Mesenchymal stem cell (in vitro differentiated cells and primary cell): Measurements from ENCODE around the gene CSK.

Experiments
- DNase-seq: peaks from one replicate; pipeline ENCODE4 v3.0.0-alpha.2; 2013
- H2AFZ ChIP-seq: one replicate; pipeline ENCODE4 v1.6.1; 2013; ENCODE audit warnings: low read depth, mild to moderate bottlenecking, control low read depth, inconsistent platforms, low read length, moderate library complexity
- H2AK5ac ChIP-seq: 2 replicates; pipeline ENCODE4 v1.6.1; 2013; ENCODE audit warnings: low read length, moderate library complexity, mild to moderate bottlenecking, inconsistent platforms; ENCODE audit not compliant: severe bottlenecking
- H2BK120ac ChIP-seq: one replicate; pipeline ENCODE4 v1.6.1; 2013; ENCODE audit warnings: low read depth, mild to moderate bottlenecking, inconsistent platforms, low read length, moderate library complexity
- H2BK12ac ChIP-seq, 2 experiments: one replicate each; pipeline ENCODE4 v1.6.1; 2013; ENCODE audit warnings: inconsistent platforms in 2 of 2, low read length in 2 of 2, mild to moderate bottlenecking in 2 of 2, moderate library complexity in 2 of 2, control low read depth in 1 of 2
- H2BK15ac ChIP-seq: one replicate; pipeline ENCODE4 v1.6.1; 2013; ENCODE audit warnings: mild to moderate bottlenecking, low read depth, inconsistent platforms; ENCODE audit not compliant: poor library complexity, severe bottlenecking
- H2BK5ac ChIP-seq: 2 replicates; pipeline ENCODE4 v1.6.1; 2013; ENCODE audit warnings: low read depth, mild to moderate bottlenecking, low read length, control low read depth, inconsistent platforms; ENCODE audit not compliant: poor library complexity, severe bottlenecking
- H3K14ac ChIP-seq, 2 experiments: one replicate each; pipeline ENCODE4 v1.6.1; 2013; ENCODE audit warnings: inconsistent platforms in 2 of 2, low read length in 2 of 2, control low read depth in 1 of 2, mild to moderate bottlenecking in 1 of 2, moderate library complexity in 1 of 2
- H3K18ac ChIP-seq, 2 experiments: one replicate each; pipeline ENCODE4 v1.6.1; 2013; ENCODE audit warnings: inconsistent platforms in 2 of 2, low read length in 2 of 2, control low read depth in 1 of 2, low read depth in 1 of 2, mild to moderate bottlenecking in 1 of 2
- H3K23ac ChIP-seq, 2 experiments: one replicate each; pipeline ENCODE4 v1.6.1; 2013; ENCODE audit warnings: inconsistent platforms in 2 of 2, low read length in 2 of 2, mild to moderate bottlenecking in 2 of 2, moderate library complexity in 2 of 2, control low read depth in 1 of 2
- H3K27ac ChIP-seq: 2 replicates; pipeline ENCODE4 v1.5.1; 2013; ENCODE audit warnings: mild to moderate bottlenecking, moderate library complexity, low read length, control low read depth, inconsistent platforms; ENCODE audit not compliant: poor library complexity, severe bottlenecking
- H3K27me3 ChIP-seq, 2 experiments: 2 replicates each; pipeline versions ENCODE4 v1.6.1 to v1.7.0; 2013; ENCODE audit warnings: low read length in 2 of 2, mild to moderate bottlenecking in 2 of 2, moderate library complexity in 2 of 2, control low read depth in 1 of 2, inconsistent platforms in 1 of 2; ENCODE audit not compliant: control insufficient read depth in 1 of 2, insufficient read depth in 1 of 2
- H3K36me3 ChIP-seq, 2 experiments: 2 replicates each; pipeline versions ENCODE4 v1.6.1 to v1.7.0; 2013; ENCODE audit warnings: low read length in 2 of 2, control low read depth in 1 of 2, inconsistent platforms in 1 of 2, low read depth in 1 of 2, mild to moderate bottlenecking in 1 of 2; ENCODE audit not compliant: insufficient read depth in 2 of 2, control insufficient read depth in 1 of 2
- H3K4ac ChIP-seq, 2 experiments: one replicate each; pipeline ENCODE4 v1.6.1; 2013; ENCODE audit warnings: inconsistent platforms in 2 of 2, low read length in 2 of 2, mild to moderate bottlenecking in 2 of 2, moderate library complexity in 2 of 2, control low read depth in 1 of 2, low read depth in 1 of 2
- H3K4me1 ChIP-seq: 2 replicates; pipeline ENCODE4 v1.6.1; 2013; ENCODE audit warnings: low read depth, low read length, control low read depth; ENCODE audit not compliant: control insufficient read depth, insufficient read depth
- H3K4me2 ChIP-seq: 2 replicates; pipeline ENCODE4 v1.6.1; 2013; ENCODE audit warnings: low read length, mild to moderate bottlenecking, inconsistent platforms; ENCODE audit not compliant: poor library complexity, severe bottlenecking
- H3K4me3 ChIP-seq, 2 experiments: 2 replicates each; pipeline versions ENCODE4 v1.5.1 to v1.7.0; 2013; ENCODE audit warnings: low read length in 2 of 2, mild to moderate bottlenecking in 2 of 2, control low read depth in 1 of 2, low read depth in 1 of 2; ENCODE audit not compliant: insufficient read depth in 1 of 2
- H3K79me1 ChIP-seq: replicated peaks from 2 replicates; pipeline ENCODE4 v1.6.1; 2013; ENCODE audit warnings: mild to moderate bottlenecking, control low read depth, low read length, inconsistent platforms; ENCODE audit not compliant: poor library complexity, severe bottlenecking
- H3K9ac ChIP-seq: 2 replicates; pipeline ENCODE4 v1.7.0; 2013; ENCODE audit warnings: mild to moderate bottlenecking, low read length, moderate library complexity
- H3K9me3 ChIP-seq: 2 replicates; pipeline ENCODE4 v1.7.0; 2013; ENCODE audit warnings: mild to moderate bottlenecking, low read length; ENCODE audit not compliant: control insufficient read depth
- H4K8ac ChIP-seq: one replicate; pipeline ENCODE4 v1.6.1; 2013; ENCODE audit warnings: inconsistent platforms, mild to moderate bottlenecking, low read length, moderate library complexity
- H4K91ac ChIP-seq: one replicate; pipeline ENCODE4 v1.6.1; 2013; ENCODE audit warnings: mild to moderate bottlenecking, low read length, inconsistent platforms
- WGBS: methylation state at CpG from one replicate; pipeline ENCODE4 v1.1.7; 2013; ENCODE audit warnings: mixed read lengths; 5-methylcytosine and 5-hydroxymethylcytosine counted together

Gene CSK

DNA sequence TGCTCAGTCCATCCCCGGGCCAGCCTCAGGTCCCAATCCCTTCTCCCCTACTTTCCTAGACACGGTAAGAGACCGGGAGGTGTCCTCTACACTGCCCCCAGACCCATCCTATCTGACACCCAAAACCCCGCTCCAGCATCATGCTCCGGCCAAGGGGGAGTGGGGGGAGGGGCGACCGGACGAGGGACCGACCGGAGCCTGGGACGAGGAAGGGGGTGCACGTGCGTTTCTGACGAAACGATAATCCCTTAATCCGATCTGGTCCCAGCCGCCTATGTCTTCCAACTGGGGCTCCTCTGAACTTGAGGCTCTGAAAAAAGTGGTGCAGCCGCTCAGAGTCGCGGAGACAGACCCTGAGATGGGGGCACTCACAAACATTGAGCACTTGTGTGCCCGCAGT lies 45.0 kb downstream of the CSK start:
- no peaks in the 10 kb centered on the region for H3K79me1 ChIP-seq
- no peak overlapping the region for H3K14ac ChIP-seq
- 47% methylated on average over 19 of the region's 21 CpGs for WGBS
- H2AFZ ChIP-seq: no peak overlapping the region
- H2BK120ac ChIP-seq: no peak overlapping the region
- H4K8ac ChIP-seq: no peak overlapping the region
- H3K9ac ChIP-seq: no peak overlapping the region
- no peak overlapping the region for H2BK15ac ChIP-seq
- H3K9me3 ChIP-seq: no peaks in the 10 kb centered on the region
- no peak for DNase-seq
- H2BK12ac ChIP-seq: no peak overlapping the region
- H3K27ac ChIP-seq: no peak overlapping the region
- peaks cover 59 to 76% of the 10 kb centered on the region in 2 experiments for H3K27me3 ChIP-seq
- H3K4ac ChIP-seq: no peak overlapping the region
- H3K36me3 ChIP-seq: no peaks in the 10 kb centered on the region
- H3K4me2 ChIP-seq: no peak overlapping the region
- H4K91ac ChIP-seq: no peak overlapping the region
- H3K4me1 ChIP-seq: peaks cover 9% of the 10 kb centered on the region
- H2BK5ac ChIP-seq: no peak overlapping the region
- H3K18ac ChIP-seq: no peak overlapping the region
- no peak overlapping the region for H2AK5ac ChIP-seq
- no peak overlapping the region for H3K23ac ChIP-seq
- H3K4me3 ChIP-seq: no peak overlapping the region

DNA sequence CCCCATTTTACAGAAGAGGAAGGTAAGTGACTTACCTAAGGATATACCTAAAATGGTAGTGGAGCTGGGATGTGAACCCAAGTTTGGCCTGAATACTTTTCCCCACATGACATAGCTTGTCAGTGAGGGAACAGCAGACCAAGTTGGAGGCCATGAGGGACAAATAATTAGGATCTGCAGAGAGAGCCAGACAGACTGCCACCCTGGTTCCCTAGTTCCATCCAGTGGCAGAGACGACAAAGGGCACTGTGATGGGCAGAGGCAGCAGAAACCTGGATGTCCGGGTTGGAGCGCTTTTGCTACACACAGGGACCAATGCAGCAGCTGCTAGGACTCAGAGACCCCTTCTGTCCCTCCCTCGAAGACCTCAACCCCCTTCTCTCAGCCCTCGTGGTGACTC lies 45.7 kb downstream of the CSK start:
- Histone ChIP-seq H3K79me1 (no peaks in the 10 kb centered on the region), H3K9ac (no peak overlapping the region), H3K4me1 (peaks cover 9% of the 10 kb centered on the region), H4K91ac (no peak overlapping the region), H2AK5ac (no peak overlapping the region), H3K14ac (no peak overlapping the region), H2BK5ac (no peak overlapping the region), H3K23ac (no peak overlapping the region), H3K36me3 (no peaks in the 10 kb centered on the region), H4K8ac (no peak overlapping the region), H2BK120ac (no peak overlapping the region), H3K27me3 (peaks cover 54 to 77% of the 10 kb centered on the region in 2 experiments), H3K4me2 (no peak overlapping the region), H3K18ac (no peak overlapping the region), H3K9me3 (no peaks in the 10 kb centered on the region), H2AFZ (no peak overlapping the region), H2BK15ac (no peak overlapping the region), H3K4me3 (no peak overlapping the region), H2BK12ac (no peak overlapping the region), H3K27ac (no peak overlapping the region), H3K4ac (no peak overlapping the region)
- WGBS: 56% methylated on average over 5 of the region's 5 CpGs
- no peak for DNase-seq

GRCh38 chr15:74828835-74829234 lies 47.0 kb downstream of the CSK start:
- Histone ChIP-seq H2AK5ac (no peak overlapping the region), H3K23ac (no peak overlapping the region), H2BK12ac (no peak overlapping the region), H3K36me3 (no peaks in the 10 kb centered on the region), H3K4me3 (no peak overlapping the region), H4K91ac (no peak overlapping the region), H3K27ac (no peak overlapping the region), H2BK15ac (no peak overlapping the region), H3K9ac (no peak overlapping the region), H4K8ac (no peak overlapping the region), H3K14ac (no peak overlapping the region), H3K4ac (no peak overlapping the region), H3K4me2 (no peak overlapping the region), H2BK120ac (no peak overlapping the region), H2AFZ (no peak overlapping the region), H3K18ac (no peak overlapping the region), H3K9me3 (no peaks in the 10 kb centered on the region), H2BK5ac (no peak overlapping the region), H3K27me3 (peaks cover 48 to 71% of the 10 kb centered on the region in 2 experiments), H3K4me1 (peaks cover 9% of the 10 kb centered on the region), H3K79me1 (no peaks in the 10 kb centered on the region)
- DNase-seq: no peak
- WGBS: 66% methylated on average over 6 of the region's 6 CpGs

- no peak overlapping the region for H2AFZ ChIP-seq
- H3K27ac ChIP-seq: no peak overlapping the region
- H3K9me3 ChIP-seq: no peaks in the 10 kb centered on the region
- no peaks in the 10 kb centered on the region for H3K36me3 ChIP-seq
- H4K91ac ChIP-seq: no peak overlapping the region
- H3K4me2 ChIP-seq: no peak overlapping the region
- H2BK12ac ChIP-seq: no peak overlapping the region
- H2BK120ac ChIP-seq: no peak overlapping the region
- H3K14ac ChIP-seq: no peak overlapping the region
- WGBS: 76% methylated on average over 2 of the region's 3 CpGs
- H3K79me1 ChIP-seq: no peaks in the 10 kb centered on the region
- no peak overlapping the region for H2BK15ac ChIP-seq
- no peak overlapping the region for H3K9ac ChIP-seq
- no peak for DNase-seq
- H3K27me3 ChIP-seq: peaks cover 42 to 64% of the 10 kb centered on the region in 2 experiments
- no peak overlapping the region for H3K23ac ChIP-seq
- H2BK5ac ChIP-seq: no peak overlapping the region
- no peak overlapping the region for H4K8ac ChIP-seq
- no peak overlapping the region for H3K18ac ChIP-seq
- H3K4ac ChIP-seq: no peak overlapping the region
- peaks cover 9% of the 10 kb centered on the region for H3K4me1 ChIP-seq
- H3K4me3 ChIP-seq: no peak overlapping the region
- H2AK5ac ChIP-seq: no peak overlapping the region
Observed at GRCh38 chr15:74829486-74829885, 47.6 kb downstream of the CSK start.
